ENCODE results near the gene DPEP3.
"Not testable (repeated sequence)": the region's sequence is repeated elsewhere in the genome, so short reads cannot be mapped to it uniquely, and the experiment has no call there.

DPEP3 gene

GRCh38 chr16:67993207-67994039 lies 13.1 kb upstream of the DPEP3 start:
- peak; percentile 85 to 86 for DNase-seq

- no peak for DNase-seq
Observed at GRCh38 chr16:67992661-67993206, 12.4 kb upstream of the DPEP3 start.

- no peak for DNase-seq
Observed at GRCh38 chr16:67990018-67990386, 9.7 kb upstream of the DPEP3 start.

- no peak for DNase-seq
Observed at GRCh38 chr16:67989322-67990017, 9.2 kb upstream of the DPEP3 start.

GRCh38 chr16:67988675-67989074 lies 8.4 kb upstream of the DPEP3 start:
- no peak for DNase-seq

- DNase-seq = no peak
Observed at GRCh38 chr16:67987460-67988160, 7.3 kb upstream of the DPEP3 start.

- DNase-seq = no peak
Observed at GRCh38 chr16:67986949-67987348, 6.7 kb upstream of the DPEP3 start.

GRCh38 chr16:67982011-67982696 lies 1.9 kb upstream of the DPEP3 start:
- DNase-seq = no peak

GRCh38 chr16:67977469-67978227 lies 2.7 kb downstream of the DPEP3 start:
- no peak for DNase-seq

- no peak for DNase-seq
Observed at GRCh38 chr16:67977005-67977404, 3.3 kb downstream of the DPEP3 start.

GRCh38 chr16:67976205-67976604 lies 4.1 kb downstream of the DPEP3 start:
- DNase-seq = no peak

GRCh38 chr16:67975321-67976105 lies 4.8 kb downstream of the DPEP3 start:
- no peak for DNase-seq

- not testable (repeated sequence) for DNase-seq
Observed at GRCh38 chr16:67972285-67972684, 8.0 kb downstream of the DPEP3 start.

GRCh38 chr16:67971111-67971510 lies 9.2 kb downstream of the DPEP3 start:
- no peak for DNase-seq

- peak in 1 of 2 donors; percentile 37 for DNase-seq
Observed at GRCh38 chr16:67969254-67970039, 10.9 kb downstream of the DPEP3 start.

- DNase-seq = peak; percentile 86 to 91
Observed at GRCh38 chr16:67968400-67969253, 11.7 kb downstream of the DPEP3 start, which contains the start of gene SLC12A4. Gene SLC12A4 (minus strand): TSS chr16:67968637. CDS start chr16:67968553, 84 bp downstream.

- no peak for DNase-seq
Observed at GRCh38 chr16:67967958-67968399, 12.3 kb downstream of the DPEP3 start.

- peak in 1 of 2 donors; percentile 33 for DNase-seq
Observed at GRCh38 chr16:67967183-67967957, 12.9 kb downstream of the DPEP3 start.

Data from CD4-positive, alpha-beta T cell treated with Interleukin-4 for 1 hour (primary cell).